Smooth muscle cell (in vitro differentiated cells): ENCODE measurements around the gene CTNNB1. TPM values are rescaled to one million over a fixed set of nuclear protein-coding genes. Genes with fewer than 3 reads are reported as not detected.

Source experiments
- DNase-seq: peaks from one replicate; lab custom pipeline; 2025; ENCODE audit not compliant: unreplicated experiment; lab: John Stamatoyannopoulos, UW
- H2AFZ ChIP-seq: fragments of 200-600 bp; sonication (generic); 2 replicates; pipeline ENCODE4 v1.6.0; 2016; ENCODE audit warnings: antibody characterized with exemption, low read depth, mild to moderate bottlenecking
- H3F3A ChIP-seq: fragments of 200-600 bp; sonication (generic); 2 replicates; pipeline ENCODE4 v1.6.0; 2017; ENCODE audit warnings: antibody characterized with exemption, low read depth
- H3K27ac ChIP-seq: fragments of 200-600 bp; sonication (generic); 2 replicates; pipeline ENCODE4 v1.5.1; 2016; ENCODE audit warnings: low read depth, mild to moderate bottlenecking
- H3K27me3 ChIP-seq: fragments of 200-600 bp; sonication (generic); 2 replicates; pipeline ENCODE4 v1.6.1; 2016; ENCODE audit warnings: low read depth, mild to moderate bottlenecking
- H3K36me3 ChIP-seq: fragments of 200-600 bp; sonication (generic); 2 replicates; pipeline ENCODE4 v1.5.1; 2016; ENCODE audit warnings: low read depth
- H3K4me1 ChIP-seq: fragments of 200-600 bp; sonication (generic); 2 replicates; pipeline ENCODE4 v1.5.1; 2016; ENCODE audit warnings: low read depth
- H3K4me2 ChIP-seq: fragments of 200-600 bp; sonication (generic); 2 replicates; pipeline ENCODE4 v1.6.0; 2016; ENCODE audit warnings: mild to moderate bottlenecking
- H3K4me3 ChIP-seq: fragments of 200-600 bp; sonication (generic); 2 replicates; pipeline ENCODE4 v1.5.1; 2016; ENCODE audit warnings: mild to moderate bottlenecking
- H3K79me2 ChIP-seq: fragments of 200-600 bp; sonication (generic); 2 replicates; pipeline ENCODE4 v1.6.0; 2016; ENCODE audit warnings: low read depth, mild to moderate bottlenecking
- H3K9ac ChIP-seq: fragments of 200-600 bp; sonication (generic); 2 replicates; pipeline ENCODE4 v1.6.0; 2016; ENCODE audit warnings: low read depth
- H3K9me3 ChIP-seq: fragments of 200-600 bp; sonication (generic); replicated peaks from 2 replicates; pipeline ENCODE4 v1.5.1; 2016; ENCODE audit warnings: low read depth
- H4K20me1 ChIP-seq: fragments of 200-600 bp; sonication (generic); 2 replicates; pipeline ENCODE4 v1.6.0; 2016; ENCODE audit warnings: low read depth
- WGBS: methylation state at CpG from one replicate; pipeline ENCODE4 v1.1.7; 2016; ENCODE audit warnings: low lambda C conversion rate; 5-methylcytosine and 5-hydroxymethylcytosine counted together
- polyA plus RNA-seq: library from polyadenylated mRNA; unstranded; fragments of >200 nt; fragmentation: Nextera tagmentation; extraction: Ambion mirVana; gene quantifications from 2 replicates; pipeline ENCODE4 v1.2.1, GENCODE V29; 2016
- total RNA-seq: library from RNA; depleted of rRNA; stranded (reverse); fragments of >200 nt; gene quantifications from 2 replicates; pipeline ENCODE4 v1.2.3, GENCODE V29; 2014
- TF ChIP-seq, protein P1 (sequence below): fragments of 200-600 bp; sonication (generic); IDR thresholded peaks from 2 replicates; pipeline ENCODE4 v1.5.1; 2017; ENCODE audit warnings: borderline replicate concordance, mild to moderate bottlenecking, antibody characterized with exemption; ENCODE audit not compliant: insufficient read depth, poor library complexity, severe bottlenecking

Gene CTNNB1
- total and polyA plus RNA-seq, 2 experiments from 2014 or later: 167 to 957 TPM

DNA sequence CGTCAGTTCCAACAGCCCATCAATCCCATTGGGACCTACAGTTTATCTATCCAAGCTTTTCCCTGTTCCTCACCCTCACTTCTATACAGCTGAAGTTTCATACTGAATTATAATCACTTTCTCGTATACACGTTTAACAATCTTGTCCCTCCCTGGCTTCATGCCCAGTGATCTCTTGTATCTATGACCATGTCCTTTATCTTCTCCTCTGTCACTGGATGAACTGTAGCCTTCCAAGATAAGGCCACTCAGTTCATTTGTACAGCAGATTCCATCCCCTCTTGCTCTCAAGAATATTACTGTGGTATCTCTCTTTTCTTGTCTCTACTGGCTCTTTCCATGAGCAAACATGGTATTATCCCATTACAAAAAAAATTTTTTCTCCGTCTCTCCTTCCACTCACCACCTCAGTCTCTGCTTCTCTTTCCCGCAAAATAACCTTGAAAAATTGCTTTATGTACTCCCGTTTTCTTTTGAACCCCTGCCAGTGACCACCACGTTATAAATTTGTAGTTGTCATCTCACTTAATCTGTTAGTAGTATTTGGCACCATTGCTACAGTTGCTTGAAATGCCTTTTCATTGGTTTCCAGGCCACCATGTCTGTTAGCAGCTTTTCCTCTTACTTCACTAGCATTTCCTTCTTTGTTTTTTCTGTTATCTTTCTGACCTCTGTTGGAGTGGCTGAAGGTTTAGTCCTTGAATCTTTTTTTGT is 9.4 kb downstream of the CTNNB1 start:
- Histone ChIP-seq H4K20me1 (peaks cover 100% of the 10 kb centered on the region), H2AFZ (no peak overlapping the region), H3K4me3 (no peak overlapping the region), H3F3A (peaks cover 21% of the 10 kb centered on the region), H3K4me2 (no peak overlapping the region), H3K27ac (peak overlapping the region; percentile 36), H3K36me3 (no peaks in the 10 kb centered on the region), H3K9ac (no peak overlapping the region), H3K27me3 (no peaks in the 10 kb centered on the region), H3K4me1 (peaks cover 45% of the 10 kb centered on the region), H3K9me3 (no peaks in the 10 kb centered on the region), H3K79me2 (peaks cover 100% of the 10 kb centered on the region)
- no peak for DNase-seq
- TF ChIP-seq, protein P1, sequence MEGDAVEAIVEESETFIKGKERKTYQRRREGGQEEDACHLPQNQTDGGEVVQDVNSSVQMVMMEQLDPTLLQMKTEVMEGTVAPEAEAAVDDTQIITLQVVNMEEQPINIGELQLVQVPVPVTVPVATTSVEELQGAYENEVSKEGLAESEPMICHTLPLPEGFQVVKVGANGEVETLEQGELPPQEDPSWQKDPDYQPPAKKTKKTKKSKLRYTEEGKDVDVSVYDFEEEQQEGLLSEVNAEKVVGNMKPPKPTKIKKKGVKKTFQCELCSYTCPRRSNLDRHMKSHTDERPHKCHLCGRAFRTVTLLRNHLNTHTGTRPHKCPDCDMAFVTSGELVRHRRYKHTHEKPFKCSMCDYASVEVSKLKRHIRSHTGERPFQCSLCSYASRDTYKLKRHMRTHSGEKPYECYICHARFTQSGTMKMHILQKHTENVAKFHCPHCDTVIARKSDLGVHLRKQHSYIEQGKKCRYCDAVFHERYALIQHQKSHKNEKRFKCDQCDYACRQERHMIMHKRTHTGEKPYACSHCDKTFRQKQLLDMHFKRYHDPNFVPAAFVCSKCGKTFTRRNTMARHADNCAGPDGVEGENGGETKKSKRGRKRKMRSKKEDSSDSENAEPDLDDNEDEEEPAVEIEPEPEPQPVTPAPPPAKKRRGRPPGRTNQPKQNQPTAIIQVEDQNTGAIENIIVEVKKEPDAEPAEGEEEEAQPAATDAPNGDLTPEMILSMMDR: no peak
- 67% methylated on average over 7 of the region's 7 CpGs for WGBS

DNA sequence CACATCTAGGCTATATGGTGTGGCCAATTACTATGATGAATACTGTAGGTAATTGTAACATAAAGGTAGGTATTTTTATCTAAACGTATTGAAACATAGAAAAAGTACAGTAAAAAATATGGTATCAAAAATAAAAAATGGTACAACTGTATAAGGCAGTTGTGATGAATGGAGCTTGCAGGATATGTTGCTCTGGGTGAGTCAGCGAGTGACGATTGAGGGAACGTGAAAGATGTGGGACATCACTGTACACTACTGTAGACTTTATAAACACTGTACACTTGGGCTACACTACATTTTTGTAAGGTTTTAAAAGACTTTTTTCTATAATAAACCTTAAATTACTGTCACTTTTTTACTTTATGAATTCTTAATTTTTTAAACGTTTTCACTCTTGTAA is 10.3 kb downstream of the CTNNB1 start:
- H3K4me3 ChIP-seq: no peak overlapping the region
- H3K79me2 ChIP-seq: peaks cover 100% of the 10 kb centered on the region
- TF ChIP-seq, protein P1: no peak
- peak overlapping the region; percentile 36 for H3K27ac ChIP-seq
- no peak overlapping the region for H2AFZ ChIP-seq
- 72% methylated on average over 5 of the region's 5 CpGs for WGBS
- no peaks in the 10 kb centered on the region for H3K36me3 ChIP-seq
- no peaks in the 10 kb centered on the region for H3K9me3 ChIP-seq
- H3K9ac ChIP-seq: no peak overlapping the region
- peaks cover 35% of the 10 kb centered on the region for H3K4me1 ChIP-seq
- H3K4me2 ChIP-seq: no peak overlapping the region
- H3K27me3 ChIP-seq: no peaks in the 10 kb centered on the region
- no peak for DNase-seq
- H4K20me1 ChIP-seq: peaks cover 100% of the 10 kb centered on the region
- H3F3A ChIP-seq: peaks cover 30% of the 10 kb centered on the region

DNA sequence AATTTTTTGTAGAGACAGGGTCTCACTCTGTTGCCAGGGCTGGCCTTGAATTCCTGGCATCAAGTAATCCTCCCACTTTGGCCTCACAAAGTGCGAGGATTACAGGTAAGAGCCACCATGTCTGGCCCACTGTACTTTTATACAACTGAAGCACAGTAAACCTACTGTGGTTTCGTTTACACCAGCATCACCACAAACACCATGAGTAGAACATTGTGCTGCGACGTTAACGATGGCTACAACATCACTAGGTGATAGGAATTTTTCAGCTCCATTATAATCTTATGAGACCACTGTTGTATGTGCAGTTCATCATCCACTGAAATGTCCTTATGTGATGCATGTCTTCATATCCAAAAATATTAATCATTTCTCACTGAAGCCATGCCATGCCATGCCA is 11.7 kb downstream of the CTNNB1 start:
- 88% methylated on average over 5 of the region's 5 CpGs for WGBS
- Histone ChIP-seq H3K27me3 (no peaks in the 10 kb centered on the region), H3K4me3 (no peak overlapping the region), H3F3A (peaks cover 30% of the 10 kb centered on the region), H3K9ac (no peak overlapping the region), H3K9me3 (no peaks in the 10 kb centered on the region), H4K20me1 (peaks cover 100% of the 10 kb centered on the region), H3K27ac (no peak overlapping the region), H3K36me3 (no peaks in the 10 kb centered on the region), H3K79me2 (peaks cover 100% of the 10 kb centered on the region), H3K4me1 (peaks cover 23% of the 10 kb centered on the region), H3K4me2 (no peak overlapping the region), H2AFZ (no peak overlapping the region)
- DNase-seq: no peak
- TF ChIP-seq, protein P1: no peak

DNA sequence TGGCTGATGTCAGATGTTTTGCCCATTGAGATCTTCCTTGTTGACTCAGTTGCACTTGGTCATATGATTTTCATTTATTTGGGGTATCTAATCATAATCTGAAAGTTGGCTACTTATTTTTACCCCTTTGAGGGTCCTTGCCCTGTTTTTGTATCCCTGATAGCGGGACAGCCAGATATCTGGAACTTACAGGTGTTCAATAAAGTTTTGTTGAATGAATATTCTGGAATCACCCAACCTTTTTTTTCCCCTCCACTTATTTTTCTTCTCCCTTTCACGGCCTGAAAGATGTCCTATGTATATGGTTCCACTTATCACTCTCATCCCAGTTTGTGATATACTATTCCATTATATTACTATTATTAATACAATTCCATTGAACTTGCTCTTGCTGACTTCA is 12.8 kb downstream of the CTNNB1 start:
- H4K20me1 ChIP-seq: peaks cover 100% of the 10 kb centered on the region
- no peak overlapping the region for H3K9ac ChIP-seq
- H3K4me3 ChIP-seq: no peak overlapping the region
- no peaks in the 10 kb centered on the region for H3K9me3 ChIP-seq
- DNase-seq: no peak
- peak overlapping the region; percentile 59 for H3K27ac ChIP-seq
- no peaks in the 10 kb centered on the region for H3K27me3 ChIP-seq
- no peak overlapping the region for H2AFZ ChIP-seq
- TF ChIP-seq, protein P1: no peak
- H3F3A ChIP-seq: peaks cover 30% of the 10 kb centered on the region
- WGBS: 87% methylated on average over 2 of the region's 2 CpGs
- H3K4me1 ChIP-seq: peaks cover 23% of the 10 kb centered on the region
- H3K36me3 ChIP-seq: no peaks in the 10 kb centered on the region
- H3K79me2 ChIP-seq: peaks cover 100% of the 10 kb centered on the region
- H3K4me2 ChIP-seq: peak overlapping the region; percentile 45
